KMS-11 (cell line): Measurements from ENCODE around the gene RBM17.
A peak's percentile ranks its signal among the peaks of the same experiment; 100 is the strongest.

Experiments used
- H2AFZ ChIP-seq: fragments of 200-600 bp; sonication (generic); 2 replicates; pipeline ENCODE4 v1.6.1; 2016; ENCODE audit warnings: antibody characterized with exemption, mixed run types, low read depth
- H3K27ac ChIP-seq: fragments of 200-600 bp; sonication (generic); 2 replicates; pipeline ENCODE4 v1.6.1; 2016; ENCODE audit warnings: mild to moderate bottlenecking, mixed run types
- H3K27me3 ChIP-seq: fragments of 200-600 bp; sonication (generic); 2 replicates; pipeline ENCODE4 v1.6.1; 2017; ENCODE audit warnings: mild to moderate bottlenecking, low read depth, mixed run types, moderate library complexity; ENCODE audit not compliant: insufficient read depth
- H3K36me3 ChIP-seq: fragments of 200-600 bp; sonication (generic); 2 replicates; pipeline ENCODE4 v1.6.1; 2017; ENCODE audit warnings: mild to moderate bottlenecking, mixed run types; ENCODE audit not compliant: insufficient read depth
- H3K4me1 ChIP-seq: fragments of 200-600 bp; sonication (generic); 2 replicates; pipeline ENCODE4 v1.6.1; 2016; ENCODE audit warnings: mild to moderate bottlenecking, low read depth, mixed run types; ENCODE audit not compliant: poor library complexity, severe bottlenecking
- H3K4me2 ChIP-seq: fragments of 200-600 bp; sonication (generic); 2 replicates; pipeline ENCODE4 v1.7.0; 2016; ENCODE audit warnings: mild to moderate bottlenecking, mixed run types
- H3K4me3 ChIP-seq: fragments of 200-600 bp; sonication (generic); IDR thresholded peaks from 2 replicates; pipeline ENCODE4 v1.6.1; 2017; ENCODE audit warnings: low read depth, low read length, mixed read lengths; ENCODE audit not compliant: insufficient read depth
- H3K79me2 ChIP-seq: fragments of 200-600 bp; sonication (generic); 2 replicates; pipeline ENCODE4 v1.6.1; 2016; ENCODE audit warnings: low read depth, mixed run types; ENCODE audit not compliant: insufficient read depth
- H3K9ac ChIP-seq: fragments of 200-600 bp; sonication (generic); 2 replicates; pipeline ENCODE4 v1.6.1; 2016; ENCODE audit warnings: mild to moderate bottlenecking, mixed run types
- H4K20me1 ChIP-seq: fragments of 200-600 bp; sonication (generic); 2 replicates; pipeline ENCODE4 v1.6.1; 2016; ENCODE audit warnings: mild to moderate bottlenecking, mixed run types; ENCODE audit not compliant: insufficient read depth
- TF ChIP-seq, protein P1 (sequence below): fragments of 200-600 bp; sonication (generic); conservative IDR thresholded peaks from 2 replicates; pipeline ENCODE4 v1.6.1; 2017; ENCODE audit warnings: low read depth, mild to moderate bottlenecking, antibody characterized with exemption, low read length, moderate library complexity, mixed read lengths

Gene RBM17

DNA sequence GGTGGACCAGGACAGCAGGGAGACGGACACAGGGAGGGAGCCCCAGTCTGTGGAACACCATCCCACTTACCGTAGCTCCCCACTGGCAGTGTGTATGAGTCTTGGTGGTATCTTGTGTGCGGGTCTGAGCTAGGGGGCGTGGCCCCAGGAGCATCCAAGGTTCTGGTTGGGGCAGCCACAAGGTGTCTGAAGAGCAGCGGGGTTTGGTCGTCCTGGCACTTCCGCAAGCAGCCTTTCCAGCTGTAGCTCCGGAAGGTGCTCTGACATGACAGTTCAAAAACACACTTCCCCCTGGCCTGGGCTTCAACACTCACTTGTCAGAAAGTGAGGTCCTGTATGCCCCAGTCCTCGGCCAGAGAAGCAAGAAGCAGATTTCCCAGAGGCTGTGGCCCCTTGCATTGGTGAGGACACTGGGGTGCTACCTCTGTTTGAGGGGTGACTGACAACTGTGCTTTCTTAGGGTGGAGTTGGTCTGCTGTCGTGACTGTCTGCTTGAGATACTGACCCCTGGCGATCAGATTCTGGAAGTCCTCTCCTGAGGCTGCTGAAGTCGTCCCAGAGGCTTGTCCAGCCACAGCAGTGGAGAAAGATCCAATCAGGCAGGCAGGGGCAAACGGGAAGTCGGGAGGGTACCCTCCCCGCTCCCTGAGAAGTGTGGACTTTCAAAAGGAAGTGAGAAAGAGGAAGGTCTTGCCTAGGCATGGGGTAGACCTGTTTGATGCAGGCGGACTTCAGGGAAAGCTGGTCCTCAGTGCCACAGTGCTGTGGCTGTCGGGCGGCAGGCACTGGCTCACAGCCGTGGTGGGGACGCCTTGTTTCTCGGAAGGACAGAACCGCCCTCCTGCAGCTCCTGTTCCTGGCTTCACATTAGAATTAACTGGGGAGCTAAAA lies 62.5 kb downstream of the RBM17 start:
- Histone ChIP-seq H3K4me2 (no peak overlapping the region), H3K27ac (no peak overlapping the region), H3K4me1 (no peaks in the 10 kb centered on the region), H3K27me3 (no peaks in the 10 kb centered on the region), H3K79me2 (no peaks in the 10 kb centered on the region; the same call in 1 of the 2 replicates), H3K9ac (no peak overlapping the region), H3K4me3 (no peak overlapping the region), H4K20me1 (no peaks in the 10 kb centered on the region), H2AFZ (no peak overlapping the region), H3K36me3 (no peaks in the 10 kb centered on the region)
- TF ChIP-seq, protein P1, sequence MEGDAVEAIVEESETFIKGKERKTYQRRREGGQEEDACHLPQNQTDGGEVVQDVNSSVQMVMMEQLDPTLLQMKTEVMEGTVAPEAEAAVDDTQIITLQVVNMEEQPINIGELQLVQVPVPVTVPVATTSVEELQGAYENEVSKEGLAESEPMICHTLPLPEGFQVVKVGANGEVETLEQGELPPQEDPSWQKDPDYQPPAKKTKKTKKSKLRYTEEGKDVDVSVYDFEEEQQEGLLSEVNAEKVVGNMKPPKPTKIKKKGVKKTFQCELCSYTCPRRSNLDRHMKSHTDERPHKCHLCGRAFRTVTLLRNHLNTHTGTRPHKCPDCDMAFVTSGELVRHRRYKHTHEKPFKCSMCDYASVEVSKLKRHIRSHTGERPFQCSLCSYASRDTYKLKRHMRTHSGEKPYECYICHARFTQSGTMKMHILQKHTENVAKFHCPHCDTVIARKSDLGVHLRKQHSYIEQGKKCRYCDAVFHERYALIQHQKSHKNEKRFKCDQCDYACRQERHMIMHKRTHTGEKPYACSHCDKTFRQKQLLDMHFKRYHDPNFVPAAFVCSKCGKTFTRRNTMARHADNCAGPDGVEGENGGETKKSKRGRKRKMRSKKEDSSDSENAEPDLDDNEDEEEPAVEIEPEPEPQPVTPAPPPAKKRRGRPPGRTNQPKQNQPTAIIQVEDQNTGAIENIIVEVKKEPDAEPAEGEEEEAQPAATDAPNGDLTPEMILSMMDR = peak; percentile 38; the same call in 1 of the 2 replicates

DNA sequence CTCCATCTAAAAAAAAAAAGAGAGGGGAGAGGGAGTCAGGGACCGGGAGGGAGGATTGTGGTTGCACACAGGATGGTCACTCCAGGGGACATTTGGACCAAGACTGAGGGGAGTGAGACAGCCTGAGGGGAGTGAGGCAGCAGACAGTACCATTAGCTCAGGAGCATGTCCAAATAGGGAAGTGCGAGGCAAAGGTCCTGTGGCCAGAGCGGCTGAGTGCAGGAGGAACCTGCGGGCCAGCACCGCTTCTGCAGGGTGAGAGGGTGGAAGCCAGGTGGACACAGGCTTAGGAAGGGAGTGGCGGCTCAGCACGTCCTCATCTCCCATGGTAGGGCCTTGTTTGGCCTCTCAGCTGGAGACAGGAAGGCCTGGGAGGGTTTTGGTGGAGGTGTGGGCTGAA lies 65.0 kb downstream of the RBM17 start:
- Histone ChIP-seq H3K27ac (no peak overlapping the region), H3K4me1 (no peaks in the 10 kb centered on the region), H3K27me3 (no peaks in the 10 kb centered on the region), H2AFZ (no peak overlapping the region), H3K9ac (no peak overlapping the region), H3K79me2 (no peaks in the 10 kb centered on the region), H4K20me1 (no peaks in the 10 kb centered on the region), H3K4me2 (no peak overlapping the region), H3K4me3 (no peak overlapping the region), H3K36me3 (no peaks in the 10 kb centered on the region)
- TF ChIP-seq, protein P1 = no peak

DNA sequence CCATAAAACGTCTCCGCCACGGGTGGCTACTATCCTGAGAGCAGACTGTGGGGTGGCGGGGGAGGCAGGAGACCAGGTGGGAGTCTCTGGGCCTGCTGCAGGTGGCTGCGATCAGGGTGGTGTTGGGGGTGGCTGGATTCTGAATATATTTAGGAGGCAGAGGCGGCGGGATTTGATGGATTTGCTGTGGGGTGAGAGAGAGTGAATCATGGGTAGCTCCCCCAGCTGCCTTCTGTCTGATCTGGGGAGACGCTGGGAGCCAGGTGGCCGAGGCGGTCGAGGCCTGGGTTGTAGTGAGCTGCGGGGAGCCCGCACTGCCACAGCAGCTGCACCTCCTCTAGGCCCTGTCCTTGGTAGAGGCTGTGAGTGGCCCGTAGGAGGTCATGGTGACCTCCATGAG lies 65.7 kb downstream of the RBM17 start:
- H4K20me1 ChIP-seq = no peaks in the 10 kb centered on the region
- H3K9ac ChIP-seq = no peak overlapping the region
- H3K36me3 ChIP-seq = no peaks in the 10 kb centered on the region
- no peak overlapping the region for H3K27ac ChIP-seq
- TF ChIP-seq, protein P1 = no peak
- H3K79me2 ChIP-seq = no peaks in the 10 kb centered on the region
- H3K4me1 ChIP-seq = no peaks in the 10 kb centered on the region
- no peak overlapping the region for H3K4me2 ChIP-seq
- no peaks in the 10 kb centered on the region for H3K27me3 ChIP-seq
- no peak overlapping the region for H3K4me3 ChIP-seq
- H2AFZ ChIP-seq = no peak overlapping the region

DNA sequence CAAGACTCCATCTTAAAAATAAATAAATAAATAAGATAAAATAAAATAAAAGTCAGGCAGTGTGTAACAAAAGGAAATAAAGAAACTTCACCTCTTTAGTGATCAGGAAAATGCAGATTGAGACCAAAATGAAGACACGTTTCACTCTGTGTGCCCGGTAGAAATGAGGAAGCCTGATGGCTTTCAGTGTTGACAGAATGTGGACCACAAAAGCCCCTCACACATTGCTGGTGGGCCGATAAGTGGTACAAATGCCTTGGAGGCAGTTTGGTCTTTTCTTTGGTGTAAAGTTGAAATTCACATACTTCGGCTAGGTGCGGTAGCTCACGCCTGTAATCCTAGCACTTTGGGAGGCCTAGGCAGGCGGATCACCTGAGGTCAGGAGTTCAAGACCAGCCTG lies 69.4 kb downstream of the RBM17 start:
- Histone ChIP-seq H3K9ac (no peak overlapping the region), H3K27me3 (no peaks in the 10 kb centered on the region), H3K4me2 (no peak overlapping the region), H3K36me3 (no peaks in the 10 kb centered on the region), H4K20me1 (no peaks in the 10 kb centered on the region), H3K27ac (no peak overlapping the region), H3K4me3 (no peak overlapping the region), H2AFZ (no peak overlapping the region), H3K79me2 (no peaks in the 10 kb centered on the region), H3K4me1 (peaks cover 8% of the 10 kb centered on the region)
- TF ChIP-seq, protein P1 = no peak
